Kidney glomerular epithelial cell (primary cell): Measurements from ENCODE around the gene RPS3A.
"Not testable (repeated sequence)": the region's sequence is repeated elsewhere in the genome, so short reads cannot be mapped to it uniquely, and the experiment has no call there.

Experiments
- DNase-seq: peaks from one replicate; lab custom pipeline; 2025; lab: John Stamatoyannopoulos, UW

Gene RPS3A

GRCh38 chr4:151117371-151117962 lies 18.0 kb downstream of the RPS3A start:
- peak; percentile 38 for DNase-seq

- no peak for DNase-seq
These were observed 30.4 kb downstream of the RPS3A start for GRCh38 chr4:151129796-151130195.

- no peak for DNase-seq
These were observed 33.9 kb downstream of the RPS3A start for GRCh38 chr4:151133311-151133710.

GRCh38 chr4:151136048-151136447 lies 36.6 kb downstream of the RPS3A start:
- not testable (repeated sequence) for DNase-seq

GRCh38 chr4:151139814-151140213 lies 40.4 kb downstream of the RPS3A start:
- no peak for DNase-seq

- DNase-seq, result no peak
These were observed 43.3 kb downstream of the RPS3A start for GRCh38 chr4:151142758-151143157.

GRCh38 chr4:151143162-151143561 lies 43.7 kb downstream of the RPS3A start:
- DNase-seq, result no peak

- no peak for DNase-seq
These were observed 44.4 kb downstream of the RPS3A start for GRCh38 chr4:151143811-151144210.

GRCh38 chr4:151144329-151145072 lies 45.1 kb downstream of the RPS3A start:
- DNase-seq, result no peak

GRCh38 chr4:151147000-151147399 lies 47.6 kb downstream of the RPS3A start:
- no peak for DNase-seq

GRCh38 chr4:151148261-151148660 lies 48.8 kb downstream of the RPS3A start:
- DNase-seq, result no peak

- no peak for DNase-seq
These were observed 51.6 kb downstream of the RPS3A start for GRCh38 chr4:151150821-151151580.

- no peak for DNase-seq
These were observed 52.6 kb downstream of the RPS3A start for GRCh38 chr4:151152028-151152427.

- no peak for DNase-seq
These were observed 54.2 kb downstream of the RPS3A start for GRCh38 chr4:151153585-151153984.
